ENCODE results near the gene CXCR4. TPM values are rescaled to one million over a fixed set of nuclear protein-coding genes. Genes with fewer than 3 reads are reported as not detected.

The CXCR4 gene
- total RNA-seq, 1 experiment from 2014 or later = 1.5 TPM

GRCh38 chr2:136117391-136117841 is 533 bp downstream of the CXCR4 start:
- ChIA-PET CTCF (no interaction called here), POLR2A (ENCODE audit: low non-redundant PET) (no interaction called here)
- intact Hi-C loops (cut with micrococcal nuclease; ENCODE audit: unreplicated experiment) = no loop called here
- BruUV-seq (replicated peaks) = no TSS peak
- TF ChIP-seq EZH2 (IDR thresholded peaks at IDR 0.05; ENCODE audit: borderline replicate concordance, low read depth, low read length, poor library complexity, severe bottlenecking) = no peak
- no peak for TF ChIP-seq CTCF (conservative IDR thresholded peaks at IDR 0.05; ENCODE audit: low read depth, low read length)
- no peaks in the 10 kb centered on the region for H3K36me3 ChIP-seq (ENCODE audit: insufficient read depth, low read length, poor library complexity, severe bottlenecking)
- peaks cover 99% of the 10 kb centered on the region for H3K27me3 ChIP-seq (replicated peaks; ENCODE audit: insufficient read depth, low read depth, low read length, poor library complexity)
- no peaks in the 10 kb centered on the region for H3K4me1 ChIP-seq (ENCODE audit: insufficient read depth, low read length, poor library complexity, severe bottlenecking)
- peak; percentile 56 for DNase-seq (ENCODE audit: low spot score)
- no peak overlapping the region for H3K27ac ChIP-seq (ENCODE audit: low read depth, low read length, poor library complexity, severe bottlenecking)
- peak overlapping the region; percentile 27 for H3K4me3 ChIP-seq (ENCODE audit: low read depth, low read length, poor library complexity, severe bottlenecking)
- H3K9me3 ChIP-seq (ENCODE audit: low read depth, low read length, poor library complexity, severe bottlenecking) = no peaks in the 10 kb centered on the region

- ChIA-PET CTCF (no interaction called here), POLR2A (ENCODE audit: low non-redundant PET) (no interaction called here)
- no peaks in the 10 kb centered on the region for H3K4me1 ChIP-seq (ENCODE audit: insufficient read depth, low read length, poor library complexity, severe bottlenecking)
- peaks cover 99% of the 10 kb centered on the region for H3K27me3 ChIP-seq (replicated peaks; ENCODE audit: insufficient read depth, low read depth, low read length, poor library complexity)
- intact Hi-C loops (cut with micrococcal nuclease; ENCODE audit: unreplicated experiment) = no loop called here
- H3K9me3 ChIP-seq (ENCODE audit: low read depth, low read length, poor library complexity, severe bottlenecking) = no peaks in the 10 kb centered on the region
- peak overlapping the region; percentile 27 for H3K4me3 ChIP-seq (ENCODE audit: low read depth, low read length, poor library complexity, severe bottlenecking)
- TF ChIP-seq CTCF (conservative IDR thresholded peaks at IDR 0.05; ENCODE audit: low read depth, low read length) (no peak), EZH2 (IDR thresholded peaks at IDR 0.05; ENCODE audit: borderline replicate concordance, low read depth, low read length, poor library complexity, severe bottlenecking) (peak; percentile 40)
- no peak overlapping the region for H3K27ac ChIP-seq (ENCODE audit: low read depth, low read length, poor library complexity, severe bottlenecking)
- H3K36me3 ChIP-seq (ENCODE audit: insufficient read depth, low read length, poor library complexity, severe bottlenecking) = no peaks in the 10 kb centered on the region
- BruUV-seq (replicated peaks) = no TSS peak
- peak; percentile 11 for DNase-seq (ENCODE audit: low spot score)
Measured at GRCh38 chr2:136116813-136117390, 1.0 kb downstream of the CXCR4 start.

- peak; percentile 42 for DNase-seq (ENCODE audit: low spot score)
- Histone ChIP-seq H3K4me1 (ENCODE audit: insufficient read depth, low read length, poor library complexity, severe bottlenecking) (no peaks in the 10 kb centered on the region), H3K36me3 (ENCODE audit: insufficient read depth, low read length, poor library complexity, severe bottlenecking) (no peaks in the 10 kb centered on the region), H3K9me3 (ENCODE audit: low read depth, low read length, poor library complexity, severe bottlenecking) (no peaks in the 10 kb centered on the region), H3K4me3 (ENCODE audit: low read depth, low read length, poor library complexity, severe bottlenecking) (peak overlapping the region; percentile 27), H3K27ac (ENCODE audit: low read depth, low read length, poor library complexity, severe bottlenecking) (no peak overlapping the region), H3K27me3 (replicated peaks; ENCODE audit: insufficient read depth, low read depth, low read length, poor library complexity) (peaks cover 99% of the 10 kb centered on the region)
- intact Hi-C loops (cut with micrococcal nuclease; ENCODE audit: unreplicated experiment) = no loop called here
- ChIA-PET POLR2A (ENCODE audit: low non-redundant PET) (no interaction called here), CTCF (no interaction called here)
- TF ChIP-seq EZH2 (IDR thresholded peaks at IDR 0.05; ENCODE audit: borderline replicate concordance, low read depth, low read length, poor library complexity, severe bottlenecking) (no peak), CTCF (conservative IDR thresholded peaks at IDR 0.05; ENCODE audit: low read depth, low read length) (no peak)
- no TSS peak for BruUV-seq (replicated peaks)
Measured at GRCh38 chr2:136116151-136116812, 1.7 kb downstream of the CXCR4 start.

All from A673 (cell line).